Measurements from ENCODE around the gene C22orf15.
A peak's percentile ranks its signal among the peaks of the same experiment; 100 is the strongest.

C22orf15 gene

GRCh38 chr22:23751441-23751996 lies 11.3 kb upstream of the C22orf15 start:
- TF ChIP-seq CTCF (IDR thresholded peaks at IDR 0.05) = no peak
- Histone ChIP-seq H3K27ac (peak overlapping the region; percentile 87 to 93), H3K4me3 (peak overlapping the region; percentile 88)
- no peak for DNase-seq (ENCODE audit: low spot score)

- DNase-seq (ENCODE audit: low spot score) = no peak
- Histone ChIP-seq H3K4me3 (no peak overlapping the region), H3K27ac (no peak overlapping the region)
- TF ChIP-seq CTCF (IDR thresholded peaks at IDR 0.05) = no peak
Observed at GRCh38 chr22:23752090-23752691, 10.6 kb upstream of the C22orf15 start.

- no peak overlapping the region for H3K27ac ChIP-seq
- TF ChIP-seq CTCF (IDR thresholded peaks at IDR 0.05) = no peak
- no peak for DNase-seq (ENCODE audit: low spot score)
- no peak overlapping the region for H3K4me3 ChIP-seq
Observed at GRCh38 chr22:23752750-23753149, 10.0 kb upstream of the C22orf15 start.

GRCh38 chr22:23753385-23753784 lies 9.4 kb upstream of the C22orf15 start:
- H3K4me3 ChIP-seq = no peak overlapping the region
- no peak overlapping the region for H3K27ac ChIP-seq
- DNase-seq (ENCODE audit: low spot score) = no peak
- no peak for TF ChIP-seq CTCF (IDR thresholded peaks at IDR 0.05)

GRCh38 chr22:23754220-23754919 lies 8.4 kb upstream of the C22orf15 start, which contains the start of gene VPREB3:
Gene VPREB3 (minus strand): TSS chr22:23754425. CDS start chr22:23754363, 62 bp downstream.
- H3K27ac ChIP-seq = no peak within 1 kb of the TSS
- TF ChIP-seq CTCF (IDR thresholded peaks at IDR 0.05) = no peak
- DNase-seq (ENCODE audit: low spot score) = no peak
- no peak within 1 kb of the TSS for H3K4me3 ChIP-seq

GRCh38 chr22:23754980-23755636 lies 7.7 kb upstream of the C22orf15 start:
- TF ChIP-seq CTCF (IDR thresholded peaks at IDR 0.05) = no peak
- no peak for DNase-seq (ENCODE audit: low spot score)
- Histone ChIP-seq H3K4me3 (no peak overlapping the region), H3K27ac (no peak overlapping the region)
